Measurements from ENCODE around the gene SEC31B.

The SEC31B gene

GRCh38 chr10:100489396-100489795 is 30.3 kb downstream of the SEC31B start:
- no peak for DNase-seq

- no peak for DNase-seq
Observed at GRCh38 chr10:100487529-100487928, 32.1 kb downstream of the SEC31B start.

GRCh38 chr10:100485801-100486495 is 33.7 kb downstream of the SEC31B start:
- DNase-seq, result no peak

- DNase-seq, result no peak
Observed at GRCh38 chr10:100485366-100485765, 34.3 kb downstream of the SEC31B start.

GRCh38 chr10:100483876-100484666 is 35.6 kb downstream of the SEC31B start:
- DNase-seq, result no peak

- no peak for DNase-seq
Observed at GRCh38 chr10:100482834-100483185, 36.9 kb downstream of the SEC31B start.

GRCh38 chr10:100482181-100482833 is 37.4 kb downstream of the SEC31B start:
- peak; percentile 0 for DNase-seq

- DNase-seq, result peak; percentile 45
Observed at GRCh38 chr10:100481462-100482081, 38.1 kb downstream of the SEC31B start.

- DNase-seq, result no peak
Observed at GRCh38 chr10:100480002-100480401, 39.7 kb downstream of the SEC31B start.

GRCh38 chr10:100479037-100479436 is 40.6 kb downstream of the SEC31B start:
- no peak for DNase-seq

- DNase-seq, result no peak
Observed at GRCh38 chr10:100477970-100478369, 41.7 kb downstream of the SEC31B start.

GRCh38 chr10:100470367-100470766 is 49.3 kb downstream of the SEC31B start:
- DNase-seq, result no peak

GRCh38 chr10:100469756-100470155 is 49.9 kb downstream of the SEC31B start:
- no peak for DNase-seq

- DNase-seq, result no peak
Observed at GRCh38 chr10:100468978-100469377, 50.7 kb downstream of the SEC31B start.

GRCh38 chr10:100468322-100468721 is 51.3 kb downstream of the SEC31B start:
- DNase-seq, result no peak

GRCh38 chr10:100462709-100463108 is 57.0 kb downstream of the SEC31B start, which contains the start of gene WNT8B:
Gene WNT8B, plus strand, starts transcription at chr10:100463009. Its CDS starts 160 bp downstream, at chr10:100463169.
- DNase-seq, result no peak

- DNase-seq, result no peak
Observed at GRCh38 chr10:100448951-100449350, 70.7 kb downstream of the SEC31B start.

GRCh38 chr10:100447663-100448062 is 72.0 kb downstream of the SEC31B start:
- DNase-seq, result no peak

GRCh38 chr10:100446130-100446761 is 73.4 kb downstream of the SEC31B start:
- DNase-seq, result no peak

GRCh38 chr10:100442548-100442947 is 77.1 kb downstream of the SEC31B start:
- DNase-seq, result no peak

GRCh38 chr10:100438674-100439315 is 80.9 kb downstream of the SEC31B start:
- DNase-seq, result no peak

Data from NCI-H2081 treated with DMSO at 0.1 percent for 48 hours (cell line).